Measurements from ENCODE around the gene PLXDC1. TPM values are rescaled to one million over a fixed set of nuclear protein-coding genes. Genes with fewer than 3 reads are reported as not detected.

Gene PLXDC1
- total and polyA plus RNA-seq, 2 of the 8 experiments (the other 6 are each of a cell fraction or from before 2014, with no cell fraction given): 4.1 to 14.6 TPM

DNA sequence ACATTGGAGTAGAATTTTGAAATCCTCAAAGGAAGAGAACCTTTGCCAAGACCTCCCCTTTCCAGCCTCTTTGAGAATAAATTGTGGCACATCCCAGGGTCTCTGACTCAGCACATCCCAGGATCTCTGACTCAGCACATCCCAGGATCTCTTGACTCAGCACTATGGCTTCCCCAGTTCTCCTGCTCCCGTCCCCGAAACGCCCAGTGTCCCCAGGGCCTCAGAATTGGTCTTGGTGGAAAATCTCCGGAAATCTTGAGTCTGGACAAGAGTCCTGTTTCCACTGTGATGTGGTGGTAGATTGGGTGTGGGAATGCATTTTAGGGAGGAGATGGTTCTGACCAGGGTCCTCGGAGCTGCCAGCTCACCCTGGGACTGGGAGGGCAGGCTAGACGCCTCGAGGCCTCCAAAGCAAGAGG, 19.2 kb downstream of the PLXDC1 start:
- Histone ChIP-seq H4K20me1 (replicated peaks in 1 of 2; ENCODE audit: control insufficient read depth in 1 of 2, insufficient read depth in 2 of 2, low read length in 2 of 2) (no peaks in the 10 kb centered on the region), H4K5ac (ENCODE audit: insufficient read length, low read depth, low read length) (no peak overlapping the region), H3K36me3 (ENCODE audit: control insufficient read depth in 2 of 4, insufficient read depth in 4 of 4, low read length in 3 of 4) (no peaks in the 10 kb centered on the region), H2BK15ac (ENCODE audit: low read length) (no peak overlapping the region), H3K9me3 (ENCODE audit: insufficient read depth in 2 of 2, low read depth in 1 of 2, low read length in 1 of 2) (no peaks in the 10 kb centered on the region), H3K27me3 (replicated peaks in 1 of 4; ENCODE audit: control insufficient read depth in 3 of 4, extremely low read depth in 1 of 4, insufficient read depth in 3 of 4, low read length in 3 of 4) (no peaks in the 10 kb centered on the region), H2BK120ac (replicated peaks; ENCODE audit: low read depth, low read length) (no peak overlapping the region), H4K8ac (ENCODE audit: extremely low read depth, insufficient read depth, low read length) (peak overlapping the region; percentile 62; the same call in 1 of the 2 replicates), H3K23me2 (ENCODE audit: low read depth, low read length) (no peaks in the 10 kb centered on the region), H4K91ac (replicated peaks; ENCODE audit: insufficient read length, low read length) (peak overlapping the region; percentile 39), H3K4me1 (replicated peaks in 1 of 4; ENCODE audit: control insufficient read depth in 3 of 4, insufficient read depth in 4 of 4, low read length in 3 of 4) (peaks cover 0 to 3% (median 0%) of the 10 kb centered on the region in 4 experiments; a peak in 2 of 7 replicates), H3K18ac (ENCODE audit: extremely low read depth, low read length) (no peak overlapping the region), H2BK12ac (ENCODE audit: low read depth, low read length) (0 out of 2 replicates have a peak overlapping the region, but pooled peaks have one; percentile 39), H3K4me2 (ENCODE audit: insufficient read depth in 1 of 2, low read depth in 2 of 2, low read length in 2 of 2) (no peak overlapping the region), H3K27ac (ENCODE audit: low read depth, low read length) (no peak overlapping the region), H2BK5ac (ENCODE audit: low read depth, low read length) (no peak overlapping the region), H2BK20ac (ENCODE audit: low read length) (no peak overlapping the region), H3K56ac (replicated peaks; ENCODE audit: insufficient read length, low read depth, low read length) (no peak overlapping the region), H3K4ac (replicated peaks; ENCODE audit: insufficient read length, low read depth, low read length) (no peak overlapping the region), H3K14ac (ENCODE audit: insufficient read length) (no peak overlapping the region), H3K79me1 (ENCODE audit: low read depth, low read length) (no peaks in the 10 kb centered on the region), H3K4me3 (ENCODE audit: extremely low read depth in 1 of 4, insufficient read depth in 2 of 4, low read depth in 3 of 4, low read length in 4 of 4) (no peak overlapping the region), H3K79me2 (ENCODE audit: control insufficient read depth in 1 of 2, insufficient read depth in 2 of 2, low read length in 2 of 2) (no peaks in the 10 kb centered on the region), H2AK5ac (ENCODE audit: low read depth, low read length) (0 out of 2 replicates have a peak overlapping the region, but pooled peaks have one; percentile 1), H3K9ac (replicated peaks in 1 of 4; ENCODE audit: extremely low read depth in 1 of 4, low read depth in 3 of 4, low read length in 3 of 4) (no peak overlapping the region), H2AFZ (ENCODE audit: low read length) (no peak overlapping the region), H3K23ac (ENCODE audit: insufficient read length) (no peak overlapping the region)
- ChIA-PET POLR2A (ENCODE audit: partially characterized antibody) (interaction anchor here (1.3 kb wide), 1 partner anchor 21 kb away, joined by 3 read pairs; no protein-coding TSS in a partner anchor), CTCF (ENCODE audit: partially characterized antibody) (interaction anchor here (0.8 kb wide), 1 partner anchor 21 kb away, joined by 3 read pairs; no protein-coding TSS in a partner anchor)
- no peak for TF ChIP-seq JUN (IDR thresholded peaks at IDR 0.05; ENCODE audit: low read depth, low read length)
- no peak for TF ChIP-seq HDAC2 (IDR thresholded peaks at IDR 0.05; ENCODE audit: borderline replicate concordance in 1 of 2, low read depth in 2 of 2, low read length in 2 of 2)
- TF ChIP-seq BACH1 (IDR thresholded peaks at IDR 0.05; ENCODE audit: low read length): peak; percentile 100
- no peak for TF ChIP-seq SUZ12 (IDR thresholded peaks at IDR 0.05; ENCODE audit: low read length)
- no peak for TF ChIP-seq KDM4A (IDR thresholded peaks at IDR 0.05; ENCODE audit: low read depth, low read length, severe bottlenecking)
- TF ChIP-seq TEAD4 (IDR thresholded peaks at IDR 0.05; ENCODE audit: low read depth, low read length): no peak
- TF ChIP-seq KDM5A (IDR thresholded peaks at IDR 0.05; ENCODE audit: low read length): no peak
- TF ChIP-seq MAFK (IDR thresholded peaks at IDR 0.05; ENCODE audit: low read depth, low read length): peak; percentile 97
- no peak for TF ChIP-seq KDM1A (IDR thresholded peaks at IDR 0.05; ENCODE audit: borderline replicate concordance, low read length)
- no peak for TF ChIP-seq SAP30 (IDR thresholded peaks at IDR 0.05; ENCODE audit: insufficient read depth, insufficient replicate concordance, low read length)
- DNase-seq (ENCODE audit: low read depth in 1 of 2, low spot score in 2 of 2): no peak
- no peak for FAIRE-seq
- WGBS, 2 experiments (ENCODE audit: extremely low coverage in 1 of 2, insufficient coverage in 1 of 2, insufficient read length in 1 of 2, insufficient replicate concordance in 2 of 2, low coverage in 1 of 2, low lambda C conversion rate in 2 of 2, missing lambda C conversion rate in 1 of 2): 97% methylated on average over 7 of the region's 7 CpGs; no CpG with 5 or more reads in 1 of the 2 experiments

Data from H1 (cell line).